Astrocyte (in vitro differentiated cells and primary cell): Measurements from ENCODE around the gene ENKUR. TPM values are rescaled to one million over a fixed set of nuclear protein-coding genes. Genes with fewer than 3 reads are reported as not detected.
A peak's percentile ranks its signal among the peaks of the same experiment; 100 is the strongest.

Experiments used
- DNase-seq: peaks from one replicate; pipeline ENCODE4 v3.0.0-alpha.2; 2010; ENCODE audit warnings: low read depth
- FAIRE-seq: peaks from 2 replicates; lab custom pipeline; 2011; peaks lifted over from hg19 to GRCh38; lab: Jason Lieb, UNC
- H2AFZ ChIP-seq: 2 replicates; pipeline ENCODE4 v1.6.0; 2012; ENCODE audit warnings: low read depth, low read length, inconsistent platforms
- H3K27ac ChIP-seq: 2 replicates; pipeline ENCODE4 v1.5.1; 2011; ENCODE audit warnings: low read depth, low read length, inconsistent platforms
- H3K27me3 ChIP-seq: 2 replicates; pipeline ENCODE4 v1.6.0; 2011; ENCODE audit warnings: low read length, inconsistent platforms; ENCODE audit not compliant: insufficient read depth
- H3K36me3 ChIP-seq: 2 replicates; pipeline ENCODE4 v1.5.1; 2011; ENCODE audit warnings: low read length, inconsistent platforms; ENCODE audit not compliant: insufficient read depth
- H3K4me1 ChIP-seq: 2 replicates; pipeline ENCODE4 v1.5.1; 2011; ENCODE audit warnings: low read length, inconsistent platforms; ENCODE audit not compliant: insufficient read depth
- H3K4me2 ChIP-seq: 2 replicates; pipeline ENCODE4 v1.6.0; 2012; ENCODE audit warnings: low read length, inconsistent platforms
- H3K4me3 ChIP-seq: 2 replicates; pipeline ENCODE4 v1.5.1; 2011; ENCODE audit warnings: low read depth, mild to moderate bottlenecking, low read length, inconsistent platforms; ENCODE audit not compliant: insufficient read depth
- H3K79me2 ChIP-seq: 2 replicates; pipeline ENCODE4 v1.6.0; 2012; ENCODE audit warnings: mild to moderate bottlenecking, low read length, inconsistent platforms; ENCODE audit not compliant: insufficient read depth
- H3K9ac ChIP-seq: 2 replicates; pipeline ENCODE4 v1.6.0; 2012; ENCODE audit warnings: mild to moderate bottlenecking, low read length, inconsistent platforms
- H3K9me3 ChIP-seq: 2 replicates; pipeline ENCODE4 v1.5.1; 2012; ENCODE audit warnings: low read depth, mild to moderate bottlenecking, low read length, inconsistent platforms; ENCODE audit not compliant: insufficient read depth
- H4K20me1 ChIP-seq: 2 replicates; pipeline ENCODE4 v1.6.0; 2012; ENCODE audit warnings: low read length, inconsistent platforms; ENCODE audit not compliant: insufficient read depth
- H3K27ac Mint-ChIP-seq: one replicate; pipeline ENCODE4 v1.8.0; 2021; ENCODE audit warnings: mild to moderate bottlenecking, mixed read lengths; ENCODE audit not compliant: unreplicated experiment
- H3K27me3 Mint-ChIP-seq: one replicate; pipeline ENCODE4 v1.8.0; 2021; ENCODE audit warnings: low read depth, mixed read lengths; ENCODE audit not compliant: unreplicated experiment
- H3K36me3 Mint-ChIP-seq: one replicate; pipeline ENCODE4 v1.8.0; 2021; ENCODE audit warnings: low read depth, mixed read lengths; ENCODE audit not compliant: unreplicated experiment
- H3K4me1 Mint-ChIP-seq: one replicate; pipeline ENCODE4 v1.8.0; 2021; ENCODE audit warnings: low read depth, mixed read lengths; ENCODE audit not compliant: unreplicated experiment
- H3K4me3 Mint-ChIP-seq: one replicate; pipeline ENCODE4 v1.8.0; 2021; ENCODE audit warnings: mild to moderate bottlenecking, moderate library complexity, mixed read lengths; ENCODE audit not compliant: unreplicated experiment
- H3K9me3 Mint-ChIP-seq: one replicate; pipeline ENCODE4 v1.8.0; 2021; ENCODE audit warnings: mild to moderate bottlenecking, mixed read lengths; ENCODE audit not compliant: unreplicated experiment
- EZH2 ChIP-seq: IDR thresholded peaks from 2 replicates; pipeline ENCODE4 v1.6.1; 2012; ENCODE audit warnings: mild to moderate bottlenecking, low read length, inconsistent platforms; ENCODE audit not compliant: insufficient read depth
- total RNA-seq: library from RNA; stranded (reverse); gene quantifications from 2 replicates; pipeline ENCODE4 v1.2.1, GENCODE V29; 2021
- TF ChIP-seq, protein P1 (sequence below): IDR thresholded peaks from 2 replicates; pipeline ENCODE4 v1.5.1; 2011; ENCODE audit warnings: low read depth, mild to moderate bottlenecking, inconsistent platforms, low read length, moderate library complexity; ENCODE audit not compliant: insufficient read depth

Gene ENKUR
- total RNA-seq, 1 donor from 2014 or later: 0.34 TPM

DNA sequence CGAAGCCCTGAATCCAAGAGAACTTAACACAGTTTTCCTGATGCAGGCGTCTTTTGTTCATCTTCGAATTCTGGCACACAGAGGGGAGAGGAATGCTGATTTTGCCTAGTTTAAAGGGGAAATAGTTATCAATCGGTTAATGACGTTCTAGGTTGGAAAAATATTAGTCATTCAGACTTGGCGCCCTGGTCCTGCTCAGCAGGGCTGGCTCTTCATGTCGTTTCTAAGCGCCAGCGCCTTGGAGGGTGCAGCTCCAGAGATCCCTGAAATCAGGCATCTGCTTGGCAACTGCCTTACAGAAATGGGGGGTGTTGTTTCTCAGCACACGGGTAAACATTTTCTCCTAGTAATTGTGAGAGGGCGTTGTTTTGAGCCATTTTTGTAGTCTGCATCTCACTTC, 62.3 kb downstream of the ENKUR start:
- no peaks in the 10 kb centered on the region for H3K27me3 ChIP-seq
- peak overlapping the region; percentile 87 for H3K9ac ChIP-seq
- peak overlapping the region; percentile 94 for H2AFZ ChIP-seq
- H3K9me3 ChIP-seq: no peaks in the 10 kb centered on the region
- no peaks in the 10 kb centered on the region for H3K27me3 Mint-ChIP-seq
- peak overlapping the region; percentile 89 for H3K4me2 ChIP-seq
- peak overlapping the region; percentile 47 for H3K27ac ChIP-seq
- no peak overlapping the region for H3K4me3 ChIP-seq
- TF ChIP-seq, protein P1, sequence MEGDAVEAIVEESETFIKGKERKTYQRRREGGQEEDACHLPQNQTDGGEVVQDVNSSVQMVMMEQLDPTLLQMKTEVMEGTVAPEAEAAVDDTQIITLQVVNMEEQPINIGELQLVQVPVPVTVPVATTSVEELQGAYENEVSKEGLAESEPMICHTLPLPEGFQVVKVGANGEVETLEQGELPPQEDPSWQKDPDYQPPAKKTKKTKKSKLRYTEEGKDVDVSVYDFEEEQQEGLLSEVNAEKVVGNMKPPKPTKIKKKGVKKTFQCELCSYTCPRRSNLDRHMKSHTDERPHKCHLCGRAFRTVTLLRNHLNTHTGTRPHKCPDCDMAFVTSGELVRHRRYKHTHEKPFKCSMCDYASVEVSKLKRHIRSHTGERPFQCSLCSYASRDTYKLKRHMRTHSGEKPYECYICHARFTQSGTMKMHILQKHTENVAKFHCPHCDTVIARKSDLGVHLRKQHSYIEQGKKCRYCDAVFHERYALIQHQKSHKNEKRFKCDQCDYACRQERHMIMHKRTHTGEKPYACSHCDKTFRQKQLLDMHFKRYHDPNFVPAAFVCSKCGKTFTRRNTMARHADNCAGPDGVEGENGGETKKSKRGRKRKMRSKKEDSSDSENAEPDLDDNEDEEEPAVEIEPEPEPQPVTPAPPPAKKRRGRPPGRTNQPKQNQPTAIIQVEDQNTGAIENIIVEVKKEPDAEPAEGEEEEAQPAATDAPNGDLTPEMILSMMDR: no peak
- no peak for TF ChIP-seq EZH2
- H3K4me1 ChIP-seq: peaks cover 14% of the 10 kb centered on the region
- H3K36me3 ChIP-seq: no peaks in the 10 kb centered on the region
- peak overlapping the region; percentile 82 for H3K4me3 Mint-ChIP-seq
- H4K20me1 ChIP-seq: no peaks in the 10 kb centered on the region
- H3K4me1 Mint-ChIP-seq: peaks cover 16% of the 10 kb centered on the region
- H3K27ac Mint-ChIP-seq: peak overlapping the region; percentile 79
- H3K79me2 ChIP-seq: no peaks in the 10 kb centered on the region
- H3K9me3 Mint-ChIP-seq: peaks cover 1% of the 10 kb centered on the region
- FAIRE-seq: no peak
- no peak for DNase-seq
- no peaks in the 10 kb centered on the region for H3K36me3 Mint-ChIP-seq

DNA sequence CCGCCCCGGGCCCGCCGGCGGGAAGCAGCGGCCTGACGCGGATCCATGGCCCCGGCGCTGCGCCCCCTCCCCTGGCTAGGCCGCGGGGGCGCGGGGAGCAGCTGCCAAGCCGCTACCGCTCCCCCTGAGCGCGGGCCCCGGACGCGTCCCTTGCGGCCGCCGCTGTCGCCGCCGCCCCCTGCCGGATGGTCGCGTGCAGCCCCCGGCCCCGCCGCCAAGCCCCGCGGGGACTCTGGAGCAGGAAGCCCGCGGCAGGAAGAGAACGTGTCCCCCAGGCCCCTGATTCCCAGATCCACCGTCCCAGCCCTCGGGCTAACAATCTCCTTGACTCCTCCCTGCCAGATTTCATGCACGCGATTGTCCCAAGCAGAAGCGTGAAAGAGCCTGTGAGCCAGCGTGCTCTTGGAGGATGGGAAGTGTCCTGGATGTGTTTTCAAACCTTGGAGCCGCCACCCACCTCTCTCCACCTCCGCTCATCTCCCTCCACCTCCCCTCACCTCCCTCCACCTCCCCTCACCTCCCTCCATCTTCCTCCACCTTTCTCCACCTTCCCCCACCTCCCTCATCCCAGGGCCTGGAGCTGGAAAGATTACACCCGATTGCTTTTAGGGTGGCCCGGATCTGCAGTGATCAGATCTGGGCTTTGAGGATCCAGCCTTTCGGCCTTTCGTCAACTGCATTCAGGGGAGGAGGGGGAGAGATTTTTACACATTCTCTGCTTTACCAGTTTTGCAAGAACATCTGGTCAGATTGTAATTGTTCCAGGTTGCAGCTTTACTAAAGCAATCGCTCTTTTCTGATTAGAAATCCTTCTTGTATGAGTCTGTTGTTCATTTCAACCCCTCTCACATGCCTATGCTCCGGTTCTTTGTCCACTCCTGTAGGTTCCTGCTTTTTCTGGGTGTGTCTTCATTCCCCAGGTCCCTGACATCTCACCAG, 63.0 kb downstream of the ENKUR start:
- Mint-ChIP-seq H3K27me3 (no peaks in the 10 kb centered on the region), H3K4me1 (peaks cover 11% of the 10 kb centered on the region), H3K9me3 (peaks cover 1% of the 10 kb centered on the region), H3K27ac (peak overlapping the region; percentile 79), H3K4me3 (peak overlapping the region; percentile 82), H3K36me3 (no peaks in the 10 kb centered on the region)
- Histone ChIP-seq H4K20me1 (no peaks in the 10 kb centered on the region), H2AFZ (peak overlapping the region; percentile 94), H3K9me3 (no peaks in the 10 kb centered on the region), H3K4me2 (peak overlapping the region; percentile 89), H3K36me3 (no peaks in the 10 kb centered on the region), H3K27me3 (no peaks in the 10 kb centered on the region), H3K4me1 (peaks cover 10% of the 10 kb centered on the region), H3K9ac (peak overlapping the region; percentile 87), H3K79me2 (no peaks in the 10 kb centered on the region), H3K27ac (peak overlapping the region; percentile 62), H3K4me3 (peak overlapping the region; percentile 58)
- FAIRE-seq (peak; percentile 49), DNase-seq (peak; percentile 41)
- TF ChIP-seq EZH2: no peak
- TF ChIP-seq, protein P1: no peak
